LNCaP clone FGC (cell line): ENCODE measurements around the gene ZNF148.

Experiments
- DNase-seq: peaks from one replicate; pipeline ENCODE4 v3.0.0-alpha.2; 2011; ENCODE audit warnings: low read depth
- H3K4me3 ChIP-seq: 2 replicates; pipeline ENCODE4 v1.5.1; 2011; ENCODE audit warnings: mild to moderate bottlenecking, low read depth, low read length, control low read depth
- TF ChIP-seq, protein P1 (sequence below): IDR thresholded peaks from 2 replicates; pipeline ENCODE4 v1.5.1; 2012; ENCODE audit warnings: mild to moderate bottlenecking; ENCODE audit not compliant: control insufficient read depth, insufficient read depth; ENCODE audit errors: extremely low read depth

The ZNF148 gene

DNA sequence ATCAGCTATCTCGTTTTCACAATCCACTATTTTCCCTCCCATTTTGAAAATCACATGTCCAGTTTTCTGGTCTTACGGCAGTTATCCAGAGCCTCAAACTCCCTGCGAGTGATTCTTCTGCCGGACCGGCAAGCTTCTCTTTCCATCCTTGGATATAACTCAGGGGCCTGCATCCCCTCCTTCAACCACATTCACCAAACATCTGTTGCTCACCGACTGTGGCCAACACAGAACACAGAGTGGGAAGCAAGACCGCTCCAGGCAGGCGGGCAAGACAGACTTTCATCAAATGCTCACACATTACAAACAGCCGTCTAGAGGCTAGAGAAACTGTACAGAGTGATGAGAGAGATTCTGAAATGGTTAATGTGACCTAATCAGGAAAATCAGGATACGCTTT, 154.9 kb downstream of the ZNF148 start:
- DNase-seq, result no peak
- TF ChIP-seq, protein P1, sequence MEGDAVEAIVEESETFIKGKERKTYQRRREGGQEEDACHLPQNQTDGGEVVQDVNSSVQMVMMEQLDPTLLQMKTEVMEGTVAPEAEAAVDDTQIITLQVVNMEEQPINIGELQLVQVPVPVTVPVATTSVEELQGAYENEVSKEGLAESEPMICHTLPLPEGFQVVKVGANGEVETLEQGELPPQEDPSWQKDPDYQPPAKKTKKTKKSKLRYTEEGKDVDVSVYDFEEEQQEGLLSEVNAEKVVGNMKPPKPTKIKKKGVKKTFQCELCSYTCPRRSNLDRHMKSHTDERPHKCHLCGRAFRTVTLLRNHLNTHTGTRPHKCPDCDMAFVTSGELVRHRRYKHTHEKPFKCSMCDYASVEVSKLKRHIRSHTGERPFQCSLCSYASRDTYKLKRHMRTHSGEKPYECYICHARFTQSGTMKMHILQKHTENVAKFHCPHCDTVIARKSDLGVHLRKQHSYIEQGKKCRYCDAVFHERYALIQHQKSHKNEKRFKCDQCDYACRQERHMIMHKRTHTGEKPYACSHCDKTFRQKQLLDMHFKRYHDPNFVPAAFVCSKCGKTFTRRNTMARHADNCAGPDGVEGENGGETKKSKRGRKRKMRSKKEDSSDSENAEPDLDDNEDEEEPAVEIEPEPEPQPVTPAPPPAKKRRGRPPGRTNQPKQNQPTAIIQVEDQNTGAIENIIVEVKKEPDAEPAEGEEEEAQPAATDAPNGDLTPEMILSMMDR, result no peak
- no peak overlapping the region for H3K4me3 ChIP-seq

GRCh38 chr3:125219261-125219701, 155.8 kb downstream of the ZNF148 start:
- TF ChIP-seq, protein P1, result no peak
- no peak for DNase-seq
- H3K4me3 ChIP-seq, result no peak overlapping the region

DNA sequence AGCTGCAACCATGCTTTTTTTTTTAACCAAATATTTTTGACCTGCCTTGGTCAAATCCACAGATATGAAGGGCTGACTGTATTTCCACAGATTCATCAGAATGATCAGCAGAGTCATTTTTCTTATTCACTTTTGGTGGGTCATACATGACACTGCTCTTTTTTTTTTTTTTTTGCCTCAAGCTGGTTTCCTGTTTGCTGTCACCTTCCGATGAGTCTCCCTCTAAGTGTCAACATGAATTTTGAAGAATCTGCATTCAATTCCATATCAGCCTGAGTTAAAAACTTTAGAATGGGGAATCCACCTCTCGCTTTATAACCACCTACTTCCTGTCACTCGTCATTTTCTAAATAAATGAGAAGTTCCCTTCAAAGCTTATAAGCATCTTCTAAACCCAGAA, 160.4 kb downstream of the ZNF148 start:
- TF ChIP-seq, protein P1, result no peak
- no peak overlapping the region for H3K4me3 ChIP-seq
- no peak for DNase-seq

GRCh38 chr3:125213946-125214542, 161.1 kb downstream of the ZNF148 start:
- TF ChIP-seq, protein P1, result no peak
- no peak for DNase-seq
- no peak overlapping the region for H3K4me3 ChIP-seq

DNA sequence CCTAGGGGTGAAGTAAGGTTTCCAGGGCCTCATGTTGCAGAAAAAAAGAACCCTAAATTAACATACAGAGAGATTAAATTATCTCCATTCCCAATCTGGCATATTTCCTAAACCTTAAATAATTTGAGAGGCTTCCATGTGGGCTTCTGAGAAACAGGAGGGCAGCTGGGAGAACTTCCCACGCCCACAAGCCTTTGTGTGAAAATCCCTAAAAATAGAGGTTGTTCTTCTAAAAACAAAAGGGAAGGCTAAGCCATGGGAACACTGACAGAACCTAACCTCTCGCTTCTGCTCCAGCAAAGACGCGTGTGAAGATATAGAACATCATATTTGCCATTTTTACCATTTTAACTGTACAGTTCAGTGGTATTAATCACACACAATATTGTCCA, 161.8 kb downstream of the ZNF148 start:
- no peak for DNase-seq
- no peak overlapping the region for H3K4me3 ChIP-seq
- TF ChIP-seq, protein P1, result no peak

DNA sequence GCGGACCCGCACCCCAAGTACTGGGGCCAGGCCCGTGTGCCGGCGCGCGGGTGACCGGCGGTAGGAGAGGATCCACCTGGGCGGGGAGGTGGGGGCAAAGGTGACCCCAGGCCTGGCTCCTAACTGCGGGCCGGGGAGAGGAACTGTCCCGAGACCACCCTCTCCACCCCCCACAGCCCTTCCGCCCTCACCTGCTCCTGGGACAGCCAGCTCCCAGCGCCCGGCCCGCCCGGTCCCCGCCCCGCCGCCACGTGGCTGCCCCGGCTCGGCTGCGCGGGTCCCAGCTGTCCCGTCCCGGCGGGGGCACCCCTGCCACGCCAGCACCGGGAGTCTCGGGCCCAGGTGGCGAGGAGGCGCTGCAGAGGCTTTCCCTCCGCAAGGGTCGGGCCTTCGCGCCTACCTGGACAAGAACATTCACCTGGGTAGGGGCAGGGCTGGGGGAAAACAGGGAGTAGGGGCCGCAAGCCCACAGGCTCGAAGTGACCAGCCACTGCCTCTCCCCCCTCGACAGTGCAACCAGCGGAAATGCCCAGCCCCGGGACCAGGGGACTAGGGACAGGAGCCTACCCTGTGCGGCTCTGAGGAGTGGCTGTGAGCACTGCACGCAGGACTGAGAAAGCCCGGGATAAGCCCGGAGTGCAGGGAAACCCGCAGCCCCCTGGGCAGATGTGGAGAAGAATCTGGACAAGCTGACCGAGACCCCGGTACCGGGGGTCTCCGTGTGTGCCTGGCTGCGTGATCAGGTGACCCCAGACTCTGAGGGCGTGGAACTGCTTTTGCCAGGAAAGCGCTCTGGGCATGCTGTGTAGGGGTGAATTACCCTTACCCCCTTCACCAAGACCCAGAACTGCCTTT, 162.4 kb downstream of the ZNF148 start, which contains the start of gene SLC12A8:
Gene SLC12A8, minus strand, starts transcription at position 240 of the 855 bp plus-strand sequence. CDS start 1,399 bp downstream, outside the sequence.
- DNase-seq, result no peak
- H3K4me3 ChIP-seq, result peak within 1 kb of the TSS; percentile 77
- TF ChIP-seq, protein P1, result no peak
